ENCODE data around the gene IP6K1.

IP6K1 gene

DNA sequence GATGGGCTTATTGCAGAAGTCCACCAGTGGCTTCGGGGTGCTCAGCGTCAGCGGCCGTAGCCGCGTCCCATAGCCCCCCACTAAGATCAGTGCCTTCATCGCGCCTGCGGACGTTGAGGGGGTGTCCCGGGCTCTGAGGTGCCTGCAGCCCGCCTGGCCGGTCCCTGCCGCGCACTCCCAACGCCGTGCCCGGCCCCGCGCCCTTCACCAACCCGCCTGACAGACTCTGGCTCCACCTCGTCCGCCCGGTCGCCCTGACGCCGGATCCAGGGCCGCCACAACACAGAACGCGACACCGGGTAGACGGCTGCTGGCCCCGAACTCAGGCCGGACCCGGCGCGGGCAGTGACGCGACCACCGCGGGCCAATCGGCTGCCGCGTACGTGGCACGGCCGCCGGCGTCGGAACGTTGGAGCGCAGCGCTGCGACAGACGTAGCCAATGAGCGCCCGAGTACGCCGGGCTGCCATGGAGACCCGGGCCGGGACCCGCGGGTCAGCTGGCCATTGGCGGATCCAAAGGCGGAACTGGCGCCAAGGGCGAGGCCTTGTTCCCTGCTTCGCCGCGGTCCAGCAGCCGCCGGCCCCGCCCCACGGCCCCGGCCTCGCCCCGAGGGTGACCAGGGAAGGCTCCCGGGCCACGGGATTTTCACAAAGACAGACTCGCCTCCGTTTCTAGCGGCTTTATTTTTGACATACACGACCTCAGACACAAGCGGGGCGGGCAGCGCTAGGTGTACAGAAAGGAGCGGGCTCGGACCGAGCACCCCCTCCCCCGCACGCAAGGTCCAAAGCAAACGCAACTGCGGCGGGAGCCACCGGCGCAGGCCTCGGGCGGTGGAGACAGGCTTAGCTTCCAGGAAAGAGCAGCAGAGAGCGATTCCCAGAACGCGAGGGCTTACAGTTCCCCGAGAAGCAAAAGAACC lies 62.5 kb downstream of the IP6K1 start, which contains the start of gene GMPPB:
TSS of gene GMPPB (minus strand) at position 324 of the 924 bp plus-strand sequence. CDS start at position 99, 225 bp downstream.
- DNase-seq (ENCODE audit: low spot score), result peak; percentile 90

DNA sequence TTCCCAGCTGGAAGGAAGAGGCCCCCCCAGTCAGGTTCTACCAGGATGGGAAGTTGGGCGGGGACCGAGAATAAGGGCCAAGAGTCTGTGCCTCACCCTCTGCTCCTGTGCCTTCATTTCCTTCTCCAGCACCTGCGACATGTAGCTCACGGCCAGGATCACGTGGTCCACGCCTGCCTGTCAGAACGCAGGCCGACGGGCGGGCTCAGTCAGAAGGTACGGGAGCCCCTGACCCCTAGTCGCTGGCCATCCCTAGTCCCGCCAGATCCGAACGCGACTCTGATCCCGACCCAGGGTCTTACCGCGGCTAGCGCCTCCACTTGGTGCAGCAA lies 63.1 kb downstream of the IP6K1 start:
- peak; percentile 46 for DNase-seq (ENCODE audit: low spot score)

DNA sequence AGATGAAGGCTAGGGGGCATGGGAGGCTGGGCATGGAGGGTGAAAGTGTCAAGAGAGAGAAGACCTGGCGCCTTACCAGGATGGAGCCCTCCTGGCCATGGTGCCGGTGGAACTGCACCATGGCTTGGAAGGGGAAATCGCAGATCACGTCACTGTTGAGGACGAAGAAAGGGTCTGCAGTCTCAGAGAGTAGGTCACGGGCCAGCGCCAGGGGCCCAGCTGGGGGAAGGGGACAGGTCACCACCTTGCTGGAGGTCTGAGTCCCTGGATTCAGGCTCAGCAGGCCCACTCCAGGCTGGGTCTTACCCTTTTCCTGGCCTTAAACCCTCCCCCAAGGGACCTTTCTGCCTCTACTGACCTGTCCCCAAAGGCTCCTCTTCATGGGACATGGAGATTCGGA lies 63.4 kb downstream of the IP6K1 start:
- no peak for DNase-seq (ENCODE audit: low spot score)

DNA sequence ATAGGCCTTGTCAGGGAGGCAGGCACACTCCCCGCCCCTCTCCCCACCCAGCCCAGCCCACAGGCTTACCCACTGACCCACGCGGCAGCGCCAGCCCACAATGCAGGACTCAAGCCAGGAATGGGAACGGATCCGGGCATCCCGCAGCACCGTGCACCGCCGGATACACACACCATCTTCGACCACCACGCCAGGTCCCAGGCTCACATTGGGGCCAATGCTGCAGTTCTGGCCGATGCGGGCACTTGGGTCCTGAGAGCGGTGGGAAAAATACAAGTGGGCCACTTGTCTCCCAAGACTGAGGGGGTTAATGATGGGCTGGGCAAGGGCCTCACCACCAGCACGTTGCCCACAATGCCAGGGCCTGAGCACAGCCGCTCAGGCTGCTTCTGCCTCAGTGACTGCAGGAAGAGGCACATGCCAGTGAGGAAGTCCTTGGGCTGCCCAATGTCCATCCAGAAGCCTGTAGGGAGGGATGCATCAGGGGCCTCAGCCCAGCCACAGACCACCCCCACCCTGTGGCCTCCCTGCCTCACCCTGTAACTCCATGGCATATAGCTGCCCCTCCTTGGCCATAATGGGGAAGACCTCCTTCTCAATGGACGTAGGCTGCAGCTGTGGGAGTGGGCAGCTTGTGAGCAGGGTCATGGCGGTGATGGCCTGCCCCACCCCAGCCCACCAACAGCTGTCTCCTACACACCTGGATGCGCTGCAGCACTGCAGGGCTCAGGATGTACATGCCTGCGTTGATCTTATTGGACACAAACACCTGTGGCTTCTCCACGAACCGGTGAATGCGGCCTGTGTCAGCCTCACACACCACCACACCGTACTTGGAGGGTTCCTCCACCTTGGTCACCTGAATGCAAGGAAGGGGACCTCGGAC lies 64.2 kb downstream of the IP6K1 start:
- DNase-seq (ENCODE audit: low spot score), result no peak

DNA sequence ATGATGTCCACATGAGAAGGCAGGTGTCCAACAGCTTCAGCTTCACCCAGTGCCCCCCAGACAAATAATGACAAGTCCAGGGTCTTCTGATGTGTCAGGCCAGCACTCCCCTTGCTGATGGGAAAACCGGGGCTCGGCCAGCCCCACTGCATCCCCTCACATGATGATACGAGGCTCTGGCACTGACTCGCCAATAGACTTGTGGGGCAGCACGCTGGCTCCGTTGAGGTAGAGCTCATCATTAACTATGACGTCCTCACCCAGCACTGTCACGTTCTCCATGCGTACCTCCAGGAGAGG lies 64.8 kb downstream of the IP6K1 start:
- DNase-seq (ENCODE audit: low spot score), result no peak

DNA sequence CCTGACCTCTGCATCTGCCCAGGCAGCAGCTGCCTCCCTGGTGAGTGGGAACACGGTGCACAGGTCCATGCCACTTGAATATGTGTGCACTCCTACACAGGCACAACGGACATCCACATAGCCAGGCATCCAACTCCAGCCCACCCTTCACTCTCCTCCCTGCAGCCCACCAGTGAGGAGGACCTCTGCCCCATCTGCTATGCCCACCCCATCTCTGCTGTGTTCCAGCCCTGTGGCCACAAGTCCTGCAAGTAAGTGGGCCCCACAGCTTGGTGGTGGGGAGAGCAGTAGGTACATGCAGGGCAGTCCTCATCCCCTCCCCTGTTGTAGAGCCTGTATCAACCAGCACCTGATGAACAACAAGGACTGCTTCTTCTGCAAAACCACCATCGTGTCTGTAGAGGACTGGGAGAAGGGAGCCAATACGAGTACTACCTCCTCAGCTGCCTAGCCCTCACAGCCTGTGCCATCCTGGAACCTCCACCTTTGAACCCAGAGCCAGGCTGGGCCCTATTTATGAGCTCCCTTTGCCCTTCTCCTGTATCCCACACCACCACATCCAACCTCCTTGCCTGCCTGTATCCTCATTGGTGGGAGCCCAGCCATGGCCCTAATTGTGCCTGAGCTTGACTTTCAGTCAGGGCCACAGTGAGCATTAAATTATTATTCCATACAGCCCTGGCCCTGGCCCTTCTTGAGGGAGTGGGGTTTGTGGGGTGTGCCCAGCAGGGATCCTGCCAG lies 65.3 kb downstream of the IP6K1 start:
- no peak for DNase-seq (ENCODE audit: low spot score)

DNA sequence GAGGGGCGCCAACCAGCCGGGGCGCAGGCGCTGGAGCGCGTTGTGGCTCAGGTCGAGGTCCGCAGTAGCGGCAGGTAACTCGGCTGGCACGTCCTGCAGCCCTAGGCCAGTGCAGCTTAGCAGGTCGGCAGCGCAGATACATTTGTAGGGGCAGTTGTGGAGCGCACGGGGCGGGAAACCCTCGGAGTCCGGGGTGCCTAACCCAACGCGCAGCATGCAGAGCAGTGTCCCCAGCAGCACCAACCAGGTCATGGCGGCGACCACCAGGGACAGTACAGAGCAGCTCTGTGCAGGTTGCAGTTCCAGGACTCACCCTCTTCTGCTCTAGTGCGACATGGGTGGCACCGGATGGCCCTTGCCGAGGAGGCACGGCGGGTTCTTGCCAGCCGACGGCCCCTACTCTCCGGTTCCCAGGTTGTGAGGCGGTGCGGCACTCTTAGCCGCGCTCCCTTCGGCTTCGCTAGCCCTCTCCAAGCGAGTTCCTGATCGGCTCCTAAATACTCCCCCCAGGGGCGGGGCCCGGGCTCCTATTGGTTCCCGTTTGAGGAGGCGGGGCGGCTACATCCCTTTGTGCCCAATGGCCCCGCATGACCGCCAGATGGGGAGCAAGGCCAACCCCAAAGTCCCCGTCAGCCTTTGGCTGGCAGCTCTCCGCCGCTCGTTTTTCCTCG lies 67.0 kb downstream of the IP6K1 start, which contains the start of gene AMIGO3:
TSS of gene AMIGO3 (minus strand) at position 471 of the 671 bp plus-strand sequence. CDS start at position 252, 219 bp downstream.
- peak; percentile 87 for DNase-seq (ENCODE audit: low spot score)

DNA sequence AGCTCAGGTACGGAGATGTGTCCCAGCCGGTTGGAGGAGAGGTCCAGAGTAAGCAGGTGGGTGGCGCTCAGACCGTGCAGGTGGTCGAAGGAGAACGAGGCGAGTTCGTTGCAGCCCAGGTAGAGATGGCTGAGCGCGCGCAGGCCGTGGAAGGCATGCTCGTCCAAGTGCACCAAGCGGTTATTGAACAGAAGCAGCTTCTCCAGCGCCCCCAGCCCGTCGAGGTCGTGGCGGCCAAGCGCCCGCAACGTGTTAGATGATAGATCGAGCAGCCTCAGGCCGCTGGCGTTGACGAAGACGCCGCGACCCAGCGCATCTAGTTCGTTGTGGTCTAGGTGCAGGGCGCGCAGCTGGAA lies 67.5 kb downstream of the IP6K1 start:
- DNase-seq (ENCODE audit: low spot score), result no peak

DNA sequence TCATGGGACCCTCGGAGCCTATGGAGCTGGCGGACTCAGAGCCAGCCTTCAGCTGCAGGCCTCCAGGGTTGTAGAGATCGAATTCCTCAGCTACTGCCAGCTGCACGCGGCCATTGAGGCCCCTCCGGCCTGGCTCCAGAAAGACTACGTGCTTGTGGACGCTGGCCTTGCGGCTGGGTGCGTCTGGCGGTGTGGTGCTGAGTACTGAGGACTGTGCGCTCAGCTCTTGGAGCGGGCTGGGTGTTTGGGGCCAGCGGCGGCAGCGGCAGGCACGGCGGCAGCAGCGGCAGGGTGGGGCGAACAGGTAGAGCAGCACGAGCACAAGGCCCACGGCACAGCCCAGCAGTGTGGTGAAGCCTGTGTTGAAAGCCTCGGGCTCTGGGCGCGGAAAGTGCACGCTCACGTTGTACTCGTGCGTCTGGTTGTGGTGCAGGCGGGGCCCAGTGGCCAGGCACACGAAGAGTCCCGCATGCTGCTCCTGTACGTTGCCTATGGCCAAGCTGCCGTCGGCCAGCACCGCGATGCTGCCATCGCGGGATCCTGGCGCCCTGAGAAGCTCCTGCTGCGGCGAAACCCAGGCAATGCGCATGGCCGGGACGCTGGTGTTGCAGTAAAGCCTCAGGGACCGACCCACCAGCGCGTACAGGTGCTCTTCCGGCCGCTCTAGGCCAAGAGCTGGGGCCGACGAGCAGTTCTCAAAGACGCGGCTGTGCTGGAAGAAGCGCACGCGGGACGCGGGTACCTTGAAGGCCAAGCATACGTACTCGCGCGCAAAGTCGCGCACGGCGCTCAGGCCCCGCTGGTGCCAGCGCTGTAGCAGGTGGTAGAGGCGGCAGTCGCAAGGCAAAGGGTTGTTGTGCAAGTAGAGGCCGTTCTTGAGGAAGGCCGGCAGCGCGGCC lies 68.1 kb downstream of the IP6K1 start:
- no peak for DNase-seq (ENCODE audit: low spot score)

DNA sequence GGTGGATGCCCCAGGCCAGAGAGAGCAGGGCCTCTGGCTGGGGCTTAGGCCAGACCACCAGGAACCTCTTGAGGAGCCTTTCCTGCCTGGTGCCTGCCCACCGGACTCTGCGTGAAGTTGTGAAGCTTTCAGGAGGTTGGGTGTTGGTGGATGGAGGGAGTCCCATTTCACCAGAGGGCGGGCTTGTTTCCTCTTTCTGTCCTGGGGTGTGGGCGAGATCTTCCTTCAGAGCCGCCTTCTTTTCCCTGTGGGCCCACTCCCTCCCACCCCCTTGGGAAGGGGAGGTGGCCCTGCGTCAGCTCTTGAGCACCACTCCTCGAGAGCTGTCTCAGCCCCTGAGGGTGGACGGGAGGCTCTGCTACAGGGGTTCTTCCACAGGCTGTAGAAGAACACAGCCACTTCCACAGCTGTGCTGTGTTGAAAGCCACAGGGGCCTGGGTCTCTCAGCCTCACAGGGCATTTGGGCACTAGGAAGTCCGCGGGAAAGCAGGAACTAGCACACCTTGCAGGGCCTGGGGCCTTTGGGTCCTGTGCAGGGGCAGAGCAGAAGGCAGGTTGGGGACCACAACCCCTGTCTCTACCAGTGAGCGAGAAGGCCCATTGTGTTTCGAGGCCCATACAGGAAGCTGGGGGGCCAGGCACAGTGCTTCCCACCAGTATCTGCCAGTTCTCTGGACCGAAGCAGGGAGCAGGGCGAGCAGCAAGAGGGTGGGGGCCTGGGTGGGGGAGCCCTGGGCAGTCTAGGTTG lies 69.0 kb downstream of the IP6K1 start:
- DNase-seq (ENCODE audit: low spot score), result no peak

DNA sequence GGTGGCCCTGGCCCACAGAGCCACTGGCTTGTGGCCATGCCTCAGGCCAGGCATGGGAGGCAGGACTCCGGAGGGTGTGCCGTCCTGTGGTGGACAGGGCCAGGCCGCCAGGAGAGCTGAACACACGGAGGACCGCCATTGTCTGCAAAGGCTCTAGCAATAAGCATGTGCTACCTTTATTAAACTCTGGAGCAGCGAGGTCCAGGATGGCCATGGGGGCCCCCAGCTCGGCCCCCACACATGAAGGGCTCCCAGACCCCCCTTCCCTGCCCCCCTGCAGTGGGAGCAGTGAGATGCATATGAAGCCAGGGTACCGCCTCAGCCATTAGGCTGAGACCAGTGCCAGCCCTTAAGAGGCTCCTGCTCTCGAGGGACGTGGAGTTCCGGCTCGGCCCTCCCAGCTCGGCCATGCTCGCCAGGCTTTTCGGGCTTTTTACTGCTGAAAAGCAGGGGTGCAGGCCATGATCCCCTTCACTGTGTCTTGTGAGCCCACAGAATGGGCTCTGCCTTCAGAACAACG lies 69.6 kb downstream of the IP6K1 start:
- DNase-seq (ENCODE audit: low spot score), result no peak

DNA sequence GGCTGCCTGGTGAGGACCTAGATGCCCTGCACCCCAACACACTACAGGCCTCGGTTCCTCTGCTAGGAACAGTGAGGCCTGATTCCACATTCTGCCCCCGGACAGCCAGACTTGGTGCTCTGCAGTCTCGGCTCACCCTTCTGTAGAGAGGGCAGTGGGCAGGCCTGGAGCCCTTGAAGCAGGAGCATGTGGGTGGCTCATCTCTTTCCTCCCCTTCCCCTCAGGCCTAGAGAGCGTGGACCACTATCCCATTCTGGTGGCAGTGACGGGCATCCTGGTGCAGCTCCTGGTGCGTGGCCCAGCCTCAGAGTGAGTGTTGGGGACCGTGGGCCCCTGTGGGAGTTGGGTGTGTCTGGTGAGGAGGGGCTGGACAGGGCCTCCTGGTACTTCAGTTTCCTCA lies 70.2 kb downstream of the IP6K1 start:
- no peak for DNase-seq (ENCODE audit: low spot score)

DNA sequence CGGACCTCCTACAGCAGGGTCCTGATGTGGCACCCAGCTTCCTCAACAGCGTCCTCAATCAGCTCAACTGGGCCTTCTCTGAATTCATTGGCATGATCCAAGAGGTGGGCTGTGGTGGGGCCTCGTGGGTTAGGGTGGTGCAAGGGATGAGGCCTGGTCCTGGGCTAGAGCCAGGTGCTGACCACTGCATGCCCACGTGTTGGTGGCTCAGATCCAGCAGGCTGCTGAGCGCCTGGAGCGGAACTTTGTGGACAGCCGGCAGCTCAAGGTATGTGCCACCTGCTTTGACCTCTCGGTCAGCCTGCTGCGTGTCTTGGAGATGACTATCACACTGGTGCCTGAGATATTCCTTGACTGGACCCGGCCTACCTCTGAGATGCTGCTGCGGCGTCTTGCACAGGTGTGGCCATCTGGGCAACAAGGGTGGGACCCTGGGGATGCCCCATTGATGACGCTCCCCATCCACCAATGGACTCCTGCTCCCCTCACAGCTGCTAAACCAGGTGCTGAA lies 70.7 kb downstream of the IP6K1 start:
- DNase-seq (ENCODE audit: low spot score), result no peak

DNA sequence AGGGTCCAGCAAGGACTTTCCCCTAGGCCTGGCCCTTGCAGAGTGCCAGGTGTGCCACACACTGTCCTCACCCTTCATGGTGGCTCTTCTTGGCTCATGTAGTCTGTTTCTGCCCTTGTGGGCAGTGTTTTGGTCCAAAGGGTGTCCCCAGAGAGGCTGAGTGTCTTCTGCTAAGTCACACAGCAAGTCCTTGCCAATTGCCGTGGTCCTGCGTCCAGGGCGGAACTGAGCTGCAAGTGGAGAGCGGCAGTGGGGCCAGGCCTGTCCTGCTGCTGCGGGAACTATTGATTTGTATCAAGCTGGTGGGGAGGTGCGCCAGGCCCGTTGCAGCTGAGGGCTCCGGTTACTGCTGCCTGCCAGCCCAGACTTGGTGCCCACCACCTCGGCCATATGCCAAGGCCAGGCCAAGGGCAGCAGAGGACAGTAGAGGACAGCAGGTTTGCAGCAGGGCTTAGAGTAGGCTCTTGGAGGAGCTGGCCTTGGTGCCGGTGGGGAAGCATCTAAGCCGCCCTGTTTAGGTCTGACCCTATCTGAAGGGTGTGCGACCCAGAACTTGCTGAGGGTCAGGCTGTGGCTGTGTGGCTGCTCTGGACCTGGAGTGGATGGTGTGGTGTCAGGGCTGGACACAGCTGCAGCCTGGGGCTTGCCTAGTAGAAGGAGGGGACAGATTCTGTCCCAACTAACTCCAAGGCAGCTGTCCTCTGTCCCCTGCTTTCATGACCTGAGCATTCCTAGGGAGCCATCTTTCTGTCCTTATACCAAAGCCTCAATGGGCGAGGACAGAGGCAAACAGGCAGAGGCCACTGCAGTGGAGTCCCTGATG lies 71.4 kb downstream of the IP6K1 start:
- no peak for DNase-seq (ENCODE audit: low spot score)

DNA sequence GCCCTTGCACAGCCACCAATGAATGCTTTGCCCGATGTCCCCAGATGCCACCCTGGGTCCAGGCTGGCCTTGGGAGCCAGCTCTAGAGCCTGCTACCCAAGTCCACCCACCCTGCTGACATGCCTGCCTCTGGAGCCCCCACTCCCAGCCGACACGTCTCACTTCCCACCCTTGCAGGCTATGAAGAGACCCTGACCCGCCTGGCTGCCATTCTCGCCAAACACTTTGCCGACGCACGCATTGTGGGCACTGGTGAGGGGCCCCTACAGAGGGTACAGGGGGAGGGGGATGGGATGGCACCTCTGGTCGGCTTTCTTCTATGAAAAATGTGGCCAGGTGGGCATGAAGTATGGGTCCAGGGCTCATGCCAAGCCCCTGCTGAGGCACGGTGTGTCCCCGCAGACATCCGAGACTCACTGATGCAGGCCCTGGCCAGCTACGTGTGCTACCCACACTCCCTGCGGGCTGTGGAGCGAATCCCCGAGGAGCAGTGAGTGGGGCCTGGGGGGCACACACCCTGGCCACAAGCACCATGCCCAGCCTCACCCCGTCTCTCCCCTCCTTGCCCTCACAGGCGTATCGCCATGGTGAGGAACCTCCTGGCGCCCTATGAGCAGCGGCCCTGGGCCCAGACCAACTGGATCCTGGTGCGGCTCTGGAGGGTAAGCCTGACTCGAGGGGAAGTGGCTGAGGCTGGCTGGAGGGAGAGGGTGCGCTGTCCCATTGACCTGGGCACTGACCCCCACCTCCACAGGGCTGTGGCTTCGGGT lies 72.8 kb downstream of the IP6K1 start:
- no peak for DNase-seq (ENCODE audit: low spot score)

DNA sequence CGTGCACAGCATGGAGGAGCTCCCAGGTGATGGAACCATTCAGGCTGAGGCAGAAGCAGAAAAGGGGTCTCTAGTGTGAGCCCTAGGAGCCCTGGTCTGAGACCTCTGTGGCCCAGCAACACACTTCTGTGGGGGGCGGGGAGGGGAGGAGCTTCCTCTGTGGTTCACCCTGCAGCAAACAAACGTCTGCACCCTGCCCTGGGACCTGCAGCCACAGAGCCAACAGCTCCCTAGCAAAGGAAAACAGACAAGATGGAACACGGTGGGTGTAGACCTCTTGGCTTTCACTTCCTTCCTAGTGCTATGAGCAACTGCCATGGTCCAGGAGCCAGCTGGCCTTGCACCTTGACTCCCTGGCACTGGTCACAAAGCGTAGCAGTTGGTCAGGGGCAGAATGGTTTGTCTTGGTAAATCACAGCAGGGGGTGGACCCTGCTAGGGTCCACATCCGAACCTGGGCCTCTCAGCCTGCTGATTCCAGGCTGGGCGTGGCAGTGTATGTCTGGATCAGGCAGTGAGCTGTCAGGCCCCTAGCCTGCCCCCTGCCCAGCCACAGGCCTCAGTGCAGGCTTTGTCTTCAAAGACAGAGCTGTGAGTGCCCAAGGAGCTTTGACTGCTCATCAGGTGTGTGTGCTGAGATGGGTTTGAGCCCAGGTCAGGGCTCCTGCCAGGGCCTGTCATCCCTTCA lies 73.6 kb downstream of the IP6K1 start:
- no peak for DNase-seq (ENCODE audit: low spot score)

DNA sequence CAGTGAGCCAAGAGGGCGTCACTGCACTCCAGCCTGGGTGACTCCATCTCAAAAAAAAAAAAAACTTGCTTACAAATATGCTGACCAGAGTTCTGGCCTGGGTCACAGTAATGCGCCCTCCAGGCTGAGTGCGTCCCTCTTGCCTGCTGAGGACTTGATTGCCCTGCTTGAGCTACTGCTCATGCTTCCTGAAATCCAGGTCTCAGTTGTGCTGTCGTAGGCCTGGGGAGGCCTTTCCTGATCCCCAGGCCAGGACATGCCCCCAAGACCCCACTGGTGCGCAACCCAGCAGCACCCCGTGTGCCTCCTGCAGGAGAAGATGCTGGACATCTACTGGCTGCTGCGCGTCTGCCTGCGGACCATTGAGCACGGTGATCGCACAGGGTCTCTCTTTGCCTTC lies 74.2 kb downstream of the IP6K1 start:
- DNase-seq (ENCODE audit: low spot score), result no peak
